HCT116 (cell line): Measurements from ENCODE around the gene CC2D1B. TPM values are rescaled to one million over a fixed set of nuclear protein-coding genes. Genes with fewer than 3 reads are reported as not detected.

ENCODE experiments used
- ATAC-seq: fragments of 200-7000 bp; cut with Tn5 transposase; 2 replicates; pipeline ENCODE4 v1.9.1; 2020; ENCODE audit warnings: mild to moderate bottlenecking, moderate library complexity
- BruUV-seq: library from RNA; stranded (reverse); fragments of 400-500 nt; replicated peaks from 2 replicates; lab custom pipeline; 2021; lab: Mats Ljungman, UMichigan
- CTCF ChIA-PET: fragments of 300-600 bp; sonication (Branson Sonifier 250); formaldehyde crosslinking; loops from one replicate; lab custom pipeline; 2021; ENCODE audit warnings: antibody characterized with exemption; lab: Charles Lee
- POLR2A ChIA-PET: fragments of 300-600, 350-600 bp; sonication (Branson Sonifier 250); formaldehyde crosslinking; loops from one replicate; lab custom pipeline; 2021; ENCODE audit warnings: antibody characterized with exemption; lab: Charles Lee
- RAD21 ChIA-PET, 2 experiments: fragments of 300-600 bp; sonication (Branson Sonifier 250); formaldehyde crosslinking; loops; one replicate each; lab custom pipeline; 2023; ENCODE audit warnings: low total read pairs in 2 of 2; ENCODE audit not compliant: uncharacterized antibody in 2 of 2, unreplicated experiment in 2 of 2, low non-redundant PET in 1 of 2; lab: Charles Lee
- DNase-seq: peaks from one replicate; pipeline ENCODE4 v3.0.0-alpha.2; 2010; ENCODE audit warnings: low read depth, low spot score
- H2AFZ ChIP-seq: fragments of 200-600 bp; shearing (Covaris generic), sonication (generic); 2 replicates; pipeline ENCODE4 v1.6.1; 2017; ENCODE audit warnings: low read depth, mixed run types, mixed read lengths, antibody characterized with exemption, low read length; ENCODE audit not compliant: poor library complexity, severe bottlenecking
- H3K27ac ChIP-seq: 2 replicates; pipeline ENCODE4 v1.5.1; 2012; ENCODE audit warnings: low read depth, low read length
- H3K27me3 ChIP-seq: fragments of 200-600 bp; sonication (generic); 2 replicates; pipeline ENCODE4 v1.6.1; 2016; ENCODE audit warnings: mixed run types, low read length, mixed read lengths; ENCODE audit not compliant: insufficient read depth
- H3K36me3 ChIP-seq, 2 experiments: fragments of 200-500 bp in 1 of 2; fragments of 200-600 bp in 1 of 2; sonication (Bioruptor generic) in 1 of 2; sonication (generic) in 1 of 2; 2 replicates each; pipeline versions ENCODE4 v1.5.1 to v1.6.1; 2014 to 2016; ENCODE audit warnings: low read length in 2 of 2, inconsistent platforms in 1 of 2, mixed read lengths in 1 of 2, mixed run types in 1 of 2; ENCODE audit not compliant: insufficient read depth in 2 of 2, control insufficient read depth in 1 of 2
- H3K4me1 ChIP-seq, 2 experiments: fragments of 200-600 bp in 1 of 2; sonication (generic) in 1 of 2; 2 replicates each; pipeline versions ENCODE4 v1.5.1 to v1.6.1; 2012 to 2017; ENCODE audit warnings: low read length in 2 of 2, inconsistent platforms in 1 of 2, mild to moderate bottlenecking in 1 of 2, mixed read lengths in 1 of 2, mixed run types in 1 of 2, moderate library complexity in 1 of 2; ENCODE audit not compliant: insufficient read depth in 2 of 2, control insufficient read depth in 1 of 2
- H3K4me2 ChIP-seq: fragments of 200-600 bp; sonication (generic); 2 replicates; pipeline ENCODE4 v1.6.1; 2017; ENCODE audit warnings: mixed run types, low read length, mixed read lengths
- H3K4me3 ChIP-seq, 2 experiments: fragments of 200-600 bp in 1 of 2; sonication (generic) in 1 of 2; replicated peaks in 1 of 2; 2 replicates each; pipeline ENCODE4 v1.5.1; 2011 to 2016; ENCODE audit warnings: low read length in 2 of 2, control low read depth in 1 of 2, low read depth in 1 of 2, mild to moderate bottlenecking in 1 of 2, mixed read lengths in 1 of 2, mixed run types in 1 of 2
- H3K79me2 ChIP-seq: fragments of 200-600 bp; sonication (generic); 2 replicates; pipeline ENCODE4 v1.6.1; 2017; ENCODE audit warnings: mild to moderate bottlenecking, mixed run types, low read length, moderate library complexity, mixed read lengths; ENCODE audit not compliant: insufficient read depth
- H3K9ac ChIP-seq: fragments of 200-600 bp; sonication (generic); 2 replicates; pipeline ENCODE4 v1.6.1; 2016; ENCODE audit warnings: low read length, mixed read lengths
- H3K9me2 ChIP-seq: fragments of 200-600 bp; sonication (generic), shearing (Covaris generic); 2 replicates; pipeline ENCODE4 v1.6.1; 2017; ENCODE audit warnings: mixed run types, mild to moderate bottlenecking, moderate library complexity; ENCODE audit not compliant: insufficient read depth
- H3K9me3 ChIP-seq, 2 experiments: fragments of 200-500 bp in 1 of 2; fragments of 200-600 bp in 1 of 2; sonication (Bioruptor generic) in 1 of 2; sonication (generic) in 1 of 2; 2 replicates each; pipeline ENCODE4 v1.6.1; 2014 to 2017; ENCODE audit warnings: low read length in 2 of 2, mixed read lengths in 2 of 2, inconsistent platforms in 1 of 2, low read depth in 1 of 2, mild to moderate bottlenecking in 1 of 2, mixed run types in 1 of 2, moderate library complexity in 1 of 2; ENCODE audit not compliant: control insufficient read depth in 1 of 2, insufficient read depth in 1 of 2
- H4K20me1 ChIP-seq: fragments of 200-600 bp; sonication (generic), shearing (Covaris generic); 2 replicates; pipeline ENCODE4 v1.6.1; 2017; ENCODE audit warnings: mixed run types, mild to moderate bottlenecking, moderate library complexity; ENCODE audit not compliant: insufficient read depth
- CBX3 ChIP-seq: IDR thresholded peaks from 2 replicates; pipeline ENCODE4 v1.6.1; 2012; ENCODE audit warnings: low read depth
- CEBPB ChIP-seq: IDR thresholded peaks from 2 replicates; pipeline ENCODE4 v1.6.1; 2012; ENCODE audit warnings: low read depth
- EZH2 ChIP-seq: fragments of 200-600 bp; sonication (generic); IDR thresholded peaks from 2 replicates; pipeline ENCODE4 v1.6.1; 2017; ENCODE audit warnings: antibody characterized with exemption, mixed run types
- EZH2phosphoT487 ChIP-seq: fragments of 200-600 bp; IDR thresholded peaks from 2 replicates; pipeline ENCODE4 v1.6.1; 2018; ENCODE audit warnings: antibody characterized with exemption, borderline replicate concordance
- FOSL1 ChIP-seq: IDR thresholded peaks from 2 replicates; pipeline ENCODE4 v1.6.1; 2012; ENCODE audit warnings: low read depth
- JUND ChIP-seq: IDR thresholded peaks from 2 replicates; pipeline ENCODE4 v1.6.1; 2012
- POLR2A ChIP-seq: IDR thresholded peaks from 2 replicates; pipeline ENCODE4 v1.7.0; 2011; ENCODE audit warnings: borderline replicate concordance; ENCODE audit not compliant: insufficient read depth, insufficient read length; ENCODE audit errors: extremely low read depth
- POLR2AphosphoS5 ChIP-seq: IDR thresholded peaks from 2 replicates; pipeline ENCODE4 v1.6.1; 2011; ENCODE audit warnings: mild to moderate bottlenecking, low read depth, low read length, moderate library complexity
- RAD21 ChIP-seq: IDR thresholded peaks from 2 replicates; pipeline ENCODE4 v1.6.1; 2012; ENCODE audit warnings: low read depth, mild to moderate bottlenecking
- SP1 ChIP-seq: IDR thresholded peaks from 2 replicates; pipeline ENCODE4 v1.6.1; 2012; ENCODE audit warnings: low read depth
- SRF ChIP-seq: IDR thresholded peaks from 2 replicates; pipeline ENCODE4 v1.6.1; 2012; ENCODE audit warnings: low read depth
- TCF7L2 ChIP-seq: IDR thresholded peaks from 2 replicates; pipeline ENCODE4 v1.7.0; 2011; ENCODE audit warnings: borderline replicate concordance, inconsistent platforms; ENCODE audit not compliant: insufficient read depth, insufficient read length; ENCODE audit errors: extremely low read depth
- YY1 ChIP-seq: IDR thresholded peaks from 2 replicates; pipeline ENCODE4 v1.6.1; 2011; ENCODE audit warnings: low read length, low read depth, moderate library complexity, mild to moderate bottlenecking; ENCODE audit not compliant: insufficient replicate concordance; ENCODE audit errors: extremely low read depth
- ZFX ChIP-seq: fragments of 450-650 bp; IDR thresholded peaks from 2 replicates; pipeline ENCODE4 v1.6.1; 2017
- ZNF274 ChIP-seq: fragments of 200-500 bp; sonication (Bioruptor generic); IDR thresholded peaks from 2 replicates; pipeline ENCODE4 v1.6.1; 2014; ENCODE audit warnings: mild to moderate bottlenecking, low read depth, low read length, inconsistent platforms
- intact Hi-C: fragments of 100-400 bp; cut with micrococcal nuclease; formaldehyde crosslinking; loops from 2 replicates; pipeline ENCODE4 v1.10.0; 2022
- total RNA-seq: library from RNA; stranded (reverse); gene quantifications from one replicate; pipeline ENCODE4 v1.2.1, GENCODE V29; 2021; ENCODE audit not compliant: unreplicated experiment
- TF ChIP-seq, protein P1 (sequence below): IDR thresholded peaks from 2 replicates; pipeline ENCODE4 v1.6.1; 2012
- TF ChIP-seq, protein P2 (sequence below): IDR thresholded peaks from 2 replicates; pipeline ENCODE4 v1.6.1; 2012
- TF ChIP-seq, protein P3 (sequence below): IDR thresholded peaks from 2 replicates; pipeline ENCODE4 v1.6.1; 2011; ENCODE audit warnings: mild to moderate bottlenecking, low read length, moderate library complexity; ENCODE audit not compliant: insufficient replicate concordance; ENCODE audit errors: extremely low read depth
- TF ChIP-seq, protein P4 (sequence below): IDR thresholded peaks from 2 replicates; pipeline ENCODE4 v1.6.1; 2012; ENCODE audit warnings: low read depth

Gene CC2D1B
- total RNA-seq, 1 experiment from 2014 or later, result 20.4 TPM

DNA sequence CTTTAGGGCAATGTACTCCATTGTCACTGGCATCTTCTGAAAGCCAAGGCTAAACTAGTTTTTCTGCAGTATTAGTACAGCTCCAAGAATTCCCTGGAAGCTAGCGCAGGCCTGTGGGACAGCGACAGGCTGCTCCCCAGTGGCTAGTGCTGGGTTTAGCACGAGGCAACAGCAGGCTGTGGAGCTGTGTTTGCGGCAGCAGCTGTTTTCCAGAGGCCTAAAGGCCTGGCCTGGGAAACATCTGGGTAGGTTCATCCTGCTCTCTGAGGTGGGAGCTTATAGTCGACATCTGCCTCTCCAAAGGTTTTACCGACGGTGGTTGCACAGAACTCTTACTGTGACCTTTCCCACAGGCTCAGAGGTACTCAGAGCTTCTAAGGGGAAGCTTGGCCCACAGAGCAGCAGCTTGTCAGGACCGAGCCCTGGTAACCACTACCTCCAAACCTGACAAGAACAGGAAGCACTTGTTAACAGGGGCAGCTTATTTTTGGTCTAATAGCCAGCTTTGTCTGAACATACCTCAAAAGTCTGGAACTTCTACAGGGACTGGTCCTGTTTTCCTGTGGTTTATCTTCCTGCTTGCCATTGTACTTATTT, 17.2 kb downstream of the CC2D1B start (continued):
- TF ChIP-seq YY1, result no peak
- TF ChIP-seq ZFX, result no peak

DNA sequence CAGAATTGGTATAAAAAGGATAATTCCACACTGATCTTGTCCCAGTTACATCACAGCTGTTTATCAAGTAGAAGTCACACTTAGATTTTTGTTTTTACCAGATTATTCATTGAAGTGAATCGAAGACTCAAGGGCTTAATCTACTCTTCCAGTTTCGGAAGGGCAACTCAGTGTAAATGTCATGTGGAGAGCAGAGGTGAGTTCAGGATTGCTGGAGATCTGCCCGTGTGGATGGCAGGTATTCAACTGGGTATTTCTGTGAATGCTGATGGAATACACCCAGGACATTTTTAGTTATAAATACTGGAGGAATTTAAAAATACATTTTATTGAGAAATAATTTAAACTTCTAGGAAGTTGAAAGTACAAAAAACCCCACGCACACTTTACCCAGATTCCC, 19.4 kb downstream of the CC2D1B start:
- no peaks in the 10 kb centered on the region for H3K9me3 ChIP-seq
- no peak for DNase-seq
- ChIA-PET RAD21 (no interaction called here), CTCF (no interaction called here), POLR2A (interaction anchor here (0.7 to 1.0 kb wide), 2 partner anchors 15 to 17 kb away, joined by 3 to 4 read pairs; no protein-coding TSS in a partner anchor)
- H3K27ac ChIP-seq, result no peak overlapping the region
- H2AFZ ChIP-seq, result no peak overlapping the region
- TF ChIP-seq EZH2phosphoT487 (no peak), TCF7L2 (no peak), JUND (no peak), SP1 (no peak), CBX3 (no peak), EZH2 (no peak), YY1 (no peak), CEBPB (no peak), RAD21 (no peak), FOSL1 (no peak), SRF (no peak), ZFX (no peak), ZNF274 (no peak), POLR2A (no peak), POLR2AphosphoS5 (no peak)
- TF ChIP-seq, protein P1, sequence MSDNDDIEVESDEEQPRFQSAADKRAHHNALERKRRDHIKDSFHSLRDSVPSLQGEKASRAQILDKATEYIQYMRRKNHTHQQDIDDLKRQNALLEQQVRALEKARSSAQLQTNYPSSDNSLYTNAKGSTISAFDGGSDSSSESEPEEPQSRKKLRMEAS, result no peak
- TF ChIP-seq, protein P2, sequence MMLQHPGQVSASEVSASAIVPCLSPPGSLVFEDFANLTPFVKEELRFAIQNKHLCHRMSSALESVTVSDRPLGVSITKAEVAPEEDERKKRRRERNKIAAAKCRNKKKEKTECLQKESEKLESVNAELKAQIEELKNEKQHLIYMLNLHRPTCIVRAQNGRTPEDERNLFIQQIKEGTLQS, result no peak
- TF ChIP-seq, protein P3, sequence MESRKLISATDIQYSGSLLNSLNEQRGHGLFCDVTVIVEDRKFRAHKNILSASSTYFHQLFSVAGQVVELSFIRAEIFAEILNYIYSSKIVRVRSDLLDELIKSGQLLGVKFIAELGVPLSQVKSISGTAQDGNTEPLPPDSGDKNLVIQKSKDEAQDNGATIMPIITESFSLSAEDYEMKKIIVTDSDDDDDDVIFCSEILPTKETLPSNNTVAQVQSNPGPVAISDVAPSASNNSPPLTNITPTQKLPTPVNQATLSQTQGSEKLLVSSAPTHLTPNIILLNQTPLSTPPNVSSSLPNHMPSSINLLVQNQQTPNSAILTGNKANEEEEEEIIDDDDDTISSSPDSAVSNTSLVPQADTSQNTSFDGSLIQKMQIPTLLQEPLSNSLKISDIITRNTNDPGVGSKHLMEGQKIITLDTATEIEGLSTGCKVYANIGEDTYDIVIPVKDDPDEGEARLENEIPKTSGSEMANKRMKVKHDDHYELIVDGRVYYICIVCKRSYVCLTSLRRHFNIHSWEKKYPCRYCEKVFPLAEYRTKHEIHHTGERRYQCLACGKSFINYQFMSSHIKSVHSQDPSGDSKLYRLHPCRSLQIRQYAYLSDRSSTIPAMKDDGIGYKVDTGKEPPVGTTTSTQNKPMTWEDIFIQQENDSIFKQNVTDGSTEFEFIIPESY, result no peak
- TF ChIP-seq, protein P4, sequence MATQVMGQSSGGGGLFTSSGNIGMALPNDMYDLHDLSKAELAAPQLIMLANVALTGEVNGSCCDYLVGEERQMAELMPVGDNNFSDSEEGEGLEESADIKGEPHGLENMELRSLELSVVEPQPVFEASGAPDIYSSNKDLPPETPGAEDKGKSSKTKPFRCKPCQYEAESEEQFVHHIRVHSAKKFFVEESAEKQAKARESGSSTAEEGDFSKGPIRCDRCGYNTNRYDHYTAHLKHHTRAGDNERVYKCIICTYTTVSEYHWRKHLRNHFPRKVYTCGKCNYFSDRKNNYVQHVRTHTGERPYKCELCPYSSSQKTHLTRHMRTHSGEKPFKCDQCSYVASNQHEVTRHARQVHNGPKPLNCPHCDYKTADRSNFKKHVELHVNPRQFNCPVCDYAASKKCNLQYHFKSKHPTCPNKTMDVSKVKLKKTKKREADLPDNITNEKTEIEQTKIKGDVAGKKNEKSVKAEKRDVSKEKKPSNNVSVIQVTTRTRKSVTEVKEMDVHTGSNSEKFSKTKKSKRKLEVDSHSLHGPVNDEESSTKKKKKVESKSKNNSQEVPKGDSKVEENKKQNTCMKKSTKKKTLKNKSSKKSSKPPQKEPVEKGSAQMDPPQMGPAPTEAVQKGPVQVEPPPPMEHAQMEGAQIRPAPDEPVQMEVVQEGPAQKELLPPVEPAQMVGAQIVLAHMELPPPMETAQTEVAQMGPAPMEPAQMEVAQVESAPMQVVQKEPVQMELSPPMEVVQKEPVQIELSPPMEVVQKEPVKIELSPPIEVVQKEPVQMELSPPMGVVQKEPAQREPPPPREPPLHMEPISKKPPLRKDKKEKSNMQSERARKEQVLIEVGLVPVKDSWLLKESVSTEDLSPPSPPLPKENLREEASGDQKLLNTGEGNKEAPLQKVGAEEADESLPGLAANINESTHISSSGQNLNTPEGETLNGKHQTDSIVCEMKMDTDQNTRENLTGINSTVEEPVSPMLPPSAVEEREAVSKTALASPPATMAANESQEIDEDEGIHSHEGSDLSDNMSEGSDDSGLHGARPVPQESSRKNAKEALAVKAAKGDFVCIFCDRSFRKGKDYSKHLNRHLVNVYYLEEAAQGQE, result no peak
- no TSS peak for BruUV-seq
- no peaks in the 10 kb centered on the region for H4K20me1 ChIP-seq
- H3K4me1 ChIP-seq, result no peaks in the 10 kb centered on the region
- no peak for ATAC-seq
- H3K36me3 ChIP-seq, result peaks cover 0 to 2% of the 10 kb centered on the region in 2 experiments; a peak in 1 of 4 replicates
- no peaks in the 10 kb centered on the region for H3K9me2 ChIP-seq
- no peaks in the 10 kb centered on the region for H3K79me2 ChIP-seq
- no peak overlapping the region for H3K4me3 ChIP-seq
- H3K4me2 ChIP-seq, result no peak overlapping the region
- intact Hi-C loops, result loop anchor here (5.0 to 10.0 kb wide), 2 partner anchors 204 to 452 kb away; partner anchors contain the start of gene ZFYVE9
- H3K9ac ChIP-seq, result no peak overlapping the region
- H3K27me3 ChIP-seq, result no peaks in the 10 kb centered on the region
